Putamen (tissue), 1 donor: Measurements from ENCODE around the gene SNX8.

Experiments used
- DNase-seq: peaks from one replicate; pipeline ENCODE4 v3.0.0-alpha.2; 2016; ENCODE audit warnings: low spot score

The SNX8 gene

DNA sequence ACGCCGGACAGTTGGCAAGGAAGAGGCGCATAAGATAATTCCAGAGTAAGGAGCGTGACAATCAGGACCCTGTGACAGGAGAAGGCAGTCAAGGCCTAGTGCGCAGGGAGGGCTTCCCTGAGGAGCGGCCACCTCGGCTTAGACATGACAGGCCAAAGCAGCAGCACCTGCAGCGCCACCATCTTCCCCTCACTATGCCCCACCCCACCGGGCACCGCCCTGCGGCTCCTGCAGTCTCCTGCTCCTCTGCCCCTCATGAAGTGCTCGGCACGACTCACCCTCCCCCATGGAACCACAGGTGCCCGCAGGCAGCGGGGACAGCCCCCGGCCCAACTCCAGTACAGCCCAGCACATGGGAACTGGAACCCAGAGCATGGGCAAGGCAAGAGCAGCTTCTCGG lies 93.3 kb downstream of the SNX8 start:
- no peak for DNase-seq

DNA sequence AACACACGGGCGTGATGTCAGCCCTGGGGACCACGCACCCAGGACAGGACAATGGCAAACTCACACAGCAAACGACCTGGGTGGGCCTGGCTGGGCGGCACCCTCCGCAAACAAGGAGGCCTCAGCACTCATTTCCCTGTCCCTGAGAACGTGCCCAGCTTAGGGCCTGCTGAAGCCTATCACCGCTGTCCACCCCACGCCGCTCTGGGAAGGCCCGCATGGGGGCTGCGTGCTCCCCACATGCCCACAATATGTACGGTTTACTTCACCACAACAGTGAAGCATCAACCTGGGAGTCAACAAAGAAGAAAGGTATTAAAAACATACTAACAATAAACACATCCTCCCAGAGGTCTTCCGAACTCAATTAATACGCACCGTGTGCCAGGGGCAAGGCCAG lies 93.7 kb downstream of the SNX8 start:
- DNase-seq = no peak

DNA sequence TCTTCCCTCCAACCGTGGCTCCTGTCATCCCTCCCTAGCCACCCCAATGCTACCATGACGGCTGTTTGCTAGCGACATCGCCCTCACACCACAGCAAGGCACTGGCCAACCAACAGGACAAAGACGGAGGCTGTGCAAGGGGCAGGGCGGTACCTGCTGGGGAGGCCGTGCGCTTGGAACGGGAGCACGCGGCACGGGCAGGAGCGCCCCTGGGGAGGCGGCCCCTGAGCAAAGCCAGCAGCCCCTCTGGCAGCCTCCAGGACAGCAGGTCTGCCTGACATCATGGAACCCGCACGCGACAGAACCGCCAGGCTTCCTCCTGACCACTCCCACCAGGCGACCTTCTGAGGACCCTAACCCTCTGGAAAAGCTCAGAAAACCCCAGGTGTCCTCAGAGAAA lies 94.2 kb downstream of the SNX8 start:
- DNase-seq = no peak

DNA sequence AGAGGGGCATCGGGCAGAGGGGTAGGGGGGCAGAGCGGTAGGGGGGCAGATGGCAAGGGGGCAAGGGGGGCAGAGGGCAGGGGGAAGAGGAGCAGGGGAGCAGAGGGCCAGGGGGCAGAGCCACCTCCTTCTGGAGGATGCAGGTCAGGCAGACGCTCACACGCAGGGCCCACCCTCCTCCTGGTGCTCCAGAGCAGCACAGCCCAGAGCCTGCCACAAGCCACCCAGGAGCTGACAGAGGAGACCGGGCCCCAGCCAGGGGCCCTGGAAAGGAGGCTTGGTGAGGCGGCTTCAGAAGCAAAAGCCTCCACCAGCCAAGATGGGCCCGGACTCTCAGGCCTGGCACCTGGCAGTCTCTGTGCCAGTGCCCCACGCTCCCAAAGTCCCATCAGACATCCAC lies 94.6 kb downstream of the SNX8 start:
- DNase-seq = no peak

DNA sequence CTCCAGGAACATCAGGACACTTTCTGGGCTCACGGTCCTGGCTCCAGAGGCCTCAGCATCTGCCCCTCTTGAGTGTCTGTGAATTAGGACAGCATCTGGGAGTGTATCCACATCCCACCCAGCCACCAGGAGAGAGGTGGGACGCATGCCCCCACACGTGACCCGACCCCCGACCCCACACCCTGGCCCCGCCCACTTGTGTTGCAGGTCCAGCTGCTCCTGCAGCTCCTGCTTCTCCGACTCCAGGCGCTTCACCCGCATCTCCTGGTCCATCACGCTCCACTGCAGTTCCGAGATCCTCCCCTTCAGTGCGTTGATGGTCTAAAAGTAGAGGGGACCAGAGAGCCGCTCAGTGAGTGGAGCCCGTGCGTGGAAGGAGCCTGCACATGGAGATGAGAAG lies 95.1 kb downstream of the SNX8 start:
- DNase-seq = no peak

DNA sequence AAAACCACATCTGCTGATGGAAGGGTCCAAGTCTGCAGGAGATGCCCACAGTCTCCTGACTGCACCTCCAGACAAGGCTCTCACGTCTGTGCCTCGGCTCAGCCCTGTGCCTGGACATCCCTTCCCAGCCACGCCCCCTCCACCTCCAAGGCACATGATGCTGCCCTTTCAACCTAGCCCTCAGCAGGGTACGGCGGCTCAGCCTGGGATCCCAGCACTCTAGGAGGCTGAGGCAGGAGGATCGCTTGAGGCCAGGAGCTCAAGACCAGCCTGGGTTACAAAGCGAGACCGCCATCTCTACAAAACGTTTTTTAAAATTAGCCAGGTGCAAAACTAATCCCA lies 95.8 kb downstream of the SNX8 start:
- DNase-seq = no peak

DNA sequence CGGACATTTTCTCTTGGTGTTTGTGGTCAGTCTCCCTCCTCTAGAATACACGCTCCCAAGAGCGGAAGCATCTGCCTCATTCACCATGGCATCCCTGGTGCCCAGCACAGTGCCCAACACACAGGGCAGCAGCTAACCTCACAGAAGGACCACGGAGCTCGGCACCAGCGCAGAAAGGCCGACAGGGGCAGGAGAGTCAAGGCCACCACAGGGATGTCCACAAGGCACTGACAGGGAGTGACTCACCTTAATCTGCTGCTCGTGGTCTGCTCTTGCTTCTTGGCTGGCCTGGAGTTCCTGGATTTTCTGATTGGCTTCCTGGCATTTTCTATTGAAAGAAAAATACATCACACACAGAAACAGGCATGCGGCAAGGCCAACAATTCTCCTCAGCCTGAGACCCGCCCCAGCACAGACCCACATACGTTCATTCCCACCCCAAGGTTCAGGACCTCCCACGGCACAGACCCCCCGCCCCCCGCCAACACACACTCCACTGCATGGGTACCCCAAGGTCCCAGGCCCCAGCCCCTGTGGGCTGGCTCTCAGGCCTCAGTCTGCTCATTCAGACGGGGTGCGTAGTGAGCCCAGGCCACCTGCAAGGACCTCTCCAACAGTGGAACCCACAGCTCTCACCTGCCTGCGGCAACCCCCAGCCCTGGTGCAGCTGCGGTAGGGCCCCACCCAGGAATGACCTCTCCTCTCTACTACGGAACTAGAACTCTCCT lies 96.4 kb downstream of the SNX8 start:
- DNase-seq = no peak

DNA sequence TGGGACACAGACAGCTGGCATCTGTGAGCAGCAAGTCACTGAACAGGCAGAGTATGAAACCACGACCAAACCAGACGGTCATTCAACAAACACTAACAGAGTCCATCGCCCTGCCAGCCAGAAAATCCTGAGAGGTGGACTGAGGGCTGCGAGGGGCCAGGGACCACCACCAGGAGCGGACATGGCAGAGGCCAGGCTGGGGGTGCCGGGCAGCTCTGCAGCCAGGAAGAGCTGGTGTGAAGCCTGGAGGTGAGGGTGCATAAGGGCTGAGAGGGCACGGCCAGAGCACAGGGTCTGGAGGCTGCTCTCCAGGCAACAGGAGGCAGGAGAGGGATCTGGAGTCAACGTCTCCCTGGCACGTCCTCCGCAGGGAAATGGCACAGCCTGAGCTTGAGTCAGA lies 97.0 kb downstream of the SNX8 start:
- DNase-seq = no peak

DNA sequence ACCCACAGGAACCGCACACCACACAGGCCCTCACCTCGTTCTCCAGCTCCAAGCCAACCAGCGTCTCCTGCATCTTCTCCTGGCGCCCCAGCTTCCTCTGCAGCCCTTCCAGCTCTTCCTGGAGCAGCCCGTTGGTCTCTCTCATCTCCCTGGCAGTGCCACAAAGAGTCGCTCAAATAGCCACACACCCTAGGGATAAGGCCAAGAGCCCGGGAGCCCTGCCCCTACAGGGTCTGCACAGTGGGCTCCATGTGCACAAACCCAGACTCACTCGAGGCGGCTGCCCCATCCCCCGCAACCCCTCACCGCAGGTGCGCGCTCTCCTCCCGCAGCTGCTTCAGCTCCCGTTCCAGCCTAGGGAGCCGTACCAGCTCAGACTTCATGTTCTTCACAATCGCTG lies 98.4 kb downstream of the SNX8 start:
- no peak for DNase-seq

DNA sequence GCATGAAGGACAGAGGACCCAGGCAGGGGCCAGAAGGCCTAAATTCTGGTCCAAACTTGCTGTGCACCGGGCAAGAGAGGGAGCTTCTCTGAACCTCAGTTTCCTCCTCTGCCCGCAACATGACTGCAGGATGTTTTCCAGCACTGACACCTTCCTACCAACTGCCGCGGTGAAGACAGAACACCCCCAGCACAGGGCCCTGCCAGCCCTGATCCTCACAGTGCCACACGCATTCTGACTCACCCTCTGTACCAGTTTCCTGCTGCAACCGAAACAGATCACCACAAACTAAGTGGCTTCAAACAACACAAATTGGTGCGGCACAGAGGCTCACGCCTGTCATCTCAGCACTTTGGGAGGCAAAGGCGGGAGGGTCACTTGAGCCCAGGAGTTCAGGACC lies 99.6 kb downstream of the SNX8 start:
- no peak for DNase-seq

DNA sequence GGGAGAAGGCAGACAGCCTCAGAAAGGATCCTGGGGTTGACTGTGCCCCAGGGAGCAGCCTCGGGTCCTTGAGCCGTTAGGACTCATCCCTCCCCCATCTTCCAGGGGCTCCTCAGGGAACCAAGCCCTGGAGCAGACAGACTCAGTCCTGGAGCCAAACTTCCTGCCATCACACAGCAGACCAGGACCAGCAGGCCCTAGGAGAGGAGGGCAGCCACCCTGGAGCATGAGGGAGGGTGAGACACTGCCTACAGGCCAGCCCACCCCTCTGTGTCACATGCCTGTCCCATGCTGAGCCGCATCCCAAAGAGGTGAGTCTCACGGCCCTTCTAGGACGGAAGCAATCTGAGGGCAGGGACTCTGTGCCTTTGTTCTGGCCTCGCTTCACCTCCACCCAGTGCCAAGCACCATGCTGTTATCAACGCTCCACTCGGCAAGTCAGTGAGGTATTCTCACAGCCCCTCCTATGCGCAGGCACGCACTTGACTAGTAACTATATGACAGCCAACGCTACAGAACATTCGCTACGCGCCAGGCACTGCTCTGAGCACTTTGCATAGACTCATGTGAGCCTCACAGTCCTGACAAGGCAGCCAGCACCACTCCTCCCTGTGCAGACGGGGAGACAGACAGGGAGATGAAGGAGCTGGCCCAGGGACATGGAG lies 100.6 kb downstream of the SNX8 start:
- DNase-seq = no peak

DNA sequence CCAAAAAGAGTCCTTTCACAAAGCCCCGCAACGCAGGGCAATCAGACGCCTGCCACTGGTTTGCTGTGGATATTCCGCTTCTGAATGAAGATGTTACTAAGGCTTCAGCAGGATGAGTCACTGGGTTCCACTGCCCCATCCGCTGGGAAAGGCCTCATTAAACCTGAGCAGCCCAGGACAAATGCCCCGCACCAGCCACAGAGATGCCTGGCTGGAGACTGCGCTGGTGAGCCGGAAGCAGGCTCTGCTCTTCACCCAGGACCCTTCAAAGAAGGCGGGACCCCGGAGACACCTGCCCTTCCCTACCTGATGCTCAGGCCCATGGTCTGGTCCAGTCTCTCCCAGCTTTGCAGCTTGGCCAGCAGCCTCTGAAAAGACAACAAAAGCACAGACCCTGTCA lies 101.3 kb downstream of the SNX8 start:
- no peak for DNase-seq

DNA sequence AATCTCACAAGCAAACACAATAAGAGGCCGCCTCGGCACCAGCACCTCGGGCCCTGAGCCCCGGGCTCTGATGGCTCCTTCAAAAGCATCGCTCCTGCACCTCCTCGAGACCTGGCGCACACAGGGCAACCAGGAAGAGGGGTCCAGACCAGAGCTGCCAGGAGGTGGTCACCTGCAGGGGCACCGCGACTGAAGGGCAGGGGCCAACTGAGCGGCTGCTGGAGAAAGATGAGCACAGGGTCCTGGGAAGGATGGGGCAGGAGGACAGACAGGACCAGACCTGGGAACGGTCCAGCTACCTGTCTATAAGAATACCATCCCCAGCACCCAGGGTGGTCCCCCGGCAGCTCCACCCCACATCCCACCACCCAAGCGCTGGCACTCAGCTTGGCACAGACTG lies 102.3 kb downstream of the SNX8 start:
- no peak for DNase-seq

DNA sequence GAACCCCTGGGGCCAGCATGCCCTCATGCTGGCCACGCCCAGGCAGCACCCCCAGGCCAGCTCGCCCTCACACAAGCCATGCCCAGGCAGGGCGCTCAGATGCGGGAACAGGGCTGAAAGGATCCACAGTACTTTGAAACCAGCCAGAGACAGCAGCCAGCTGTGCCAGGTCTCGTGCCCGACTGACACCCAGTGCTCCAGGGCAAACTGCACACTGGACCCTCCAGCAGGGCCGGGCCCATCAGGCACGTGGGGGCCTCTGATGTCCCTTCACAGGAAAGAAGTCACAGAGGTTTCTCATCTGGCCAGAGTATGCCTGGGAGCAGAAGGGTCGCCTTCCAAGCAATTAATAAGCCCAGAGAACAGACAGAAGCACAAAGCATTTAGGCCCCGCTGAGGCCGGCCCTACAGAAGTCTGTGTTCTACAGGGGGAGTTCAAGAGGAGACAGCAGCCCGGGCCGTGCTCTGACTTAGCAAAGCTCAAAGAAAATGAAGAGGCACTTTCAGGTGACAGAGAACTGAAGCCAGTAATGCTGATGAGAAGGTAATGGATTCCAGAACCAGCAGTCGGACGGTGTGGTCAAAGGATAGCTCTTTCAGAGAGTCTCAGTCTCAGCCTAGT lies 102.9 kb downstream of the SNX8 start:
- no peak for DNase-seq

DNA sequence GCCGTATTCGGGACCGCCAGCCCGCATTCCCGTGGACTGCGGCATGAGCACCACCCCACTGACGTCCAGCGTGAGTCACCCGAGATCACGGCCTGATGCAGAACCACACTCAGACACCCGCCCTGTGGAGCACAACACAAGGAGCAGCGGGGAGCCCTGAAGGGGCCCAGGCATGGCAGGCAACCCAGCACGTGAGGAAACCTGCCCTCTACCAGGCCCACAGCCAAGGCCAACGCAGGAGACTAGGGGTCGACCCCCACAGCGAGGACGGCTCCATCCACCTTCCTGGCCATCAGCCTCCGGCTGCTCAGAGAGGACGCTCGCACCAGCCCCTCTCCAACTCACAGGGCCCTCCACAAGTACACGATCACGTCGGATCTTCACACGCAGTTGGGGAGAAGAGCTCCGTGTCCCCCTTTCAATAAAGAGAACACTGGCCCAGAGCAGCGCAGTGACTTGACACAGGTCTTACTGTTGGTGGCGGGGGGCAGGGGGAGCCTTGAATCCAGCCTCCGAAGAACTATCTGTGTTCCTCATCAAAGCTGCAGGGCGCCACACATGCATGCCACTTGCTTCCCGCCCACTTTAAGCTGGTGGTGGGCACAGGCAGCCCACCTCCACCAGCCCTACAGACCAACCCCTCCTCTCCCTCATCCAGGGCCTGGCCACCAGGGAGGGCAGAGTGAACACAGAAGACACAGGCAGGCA lies 103.5 kb downstream of the SNX8 start:
- no peak for DNase-seq

DNA sequence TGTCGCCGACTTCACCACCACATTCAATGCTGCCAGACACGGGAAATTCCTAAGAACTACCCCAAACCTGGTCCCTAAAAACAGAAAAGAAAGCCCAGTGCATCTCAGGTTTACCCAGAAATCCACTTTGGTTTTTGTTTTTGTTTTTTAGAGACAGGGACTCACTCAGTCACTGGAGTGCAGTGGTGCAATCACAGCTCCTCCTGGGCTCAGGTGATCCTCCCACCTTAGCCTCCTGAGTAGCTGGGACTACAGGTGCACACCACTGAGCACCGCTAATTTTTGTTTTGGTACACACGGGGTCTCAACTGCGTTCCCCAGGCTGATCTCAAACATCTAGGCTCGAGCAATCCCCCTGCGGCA lies 104.3 kb downstream of the SNX8 start:
- no peak for DNase-seq

DNA sequence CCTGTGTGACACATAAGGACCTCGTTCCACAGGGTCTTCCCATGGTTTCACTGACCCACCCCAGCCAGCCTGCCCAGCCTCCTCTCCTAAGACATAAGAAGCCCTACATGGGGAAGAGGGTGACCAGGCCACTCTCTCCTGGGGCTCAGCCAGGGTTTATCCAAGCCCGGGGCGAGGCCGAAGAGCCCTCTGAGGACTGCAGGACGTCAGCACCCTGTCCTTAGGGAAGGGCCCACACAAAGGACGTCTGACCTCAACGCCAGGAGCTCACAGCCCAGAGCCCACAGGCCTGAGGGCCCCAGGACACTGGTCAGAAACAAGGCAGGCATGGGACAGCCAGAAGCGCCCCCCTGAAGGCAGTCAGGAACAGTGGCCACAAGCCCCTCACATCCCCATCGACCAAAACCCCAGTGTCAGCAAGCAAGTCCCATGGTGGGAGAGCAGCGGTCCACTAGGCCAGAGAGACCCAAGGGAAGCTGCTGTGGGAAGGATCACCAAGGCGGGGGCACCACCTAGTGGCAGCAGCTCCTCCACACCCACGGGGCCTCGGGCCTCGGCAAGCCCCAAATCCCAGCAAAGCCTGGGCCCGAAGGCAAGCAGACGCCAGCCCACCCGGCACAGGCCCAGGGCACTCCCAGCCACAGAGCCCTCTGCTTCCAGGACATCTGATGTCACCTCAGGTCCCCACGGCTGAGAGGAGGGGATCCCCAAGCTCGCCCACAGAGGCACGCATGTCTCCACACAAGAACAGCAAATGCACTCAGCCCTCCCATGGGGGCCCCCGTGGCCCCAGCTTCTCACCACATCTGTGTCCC lies 104.9 kb downstream of the SNX8 start:
- peak; percentile 64 for DNase-seq

DNA sequence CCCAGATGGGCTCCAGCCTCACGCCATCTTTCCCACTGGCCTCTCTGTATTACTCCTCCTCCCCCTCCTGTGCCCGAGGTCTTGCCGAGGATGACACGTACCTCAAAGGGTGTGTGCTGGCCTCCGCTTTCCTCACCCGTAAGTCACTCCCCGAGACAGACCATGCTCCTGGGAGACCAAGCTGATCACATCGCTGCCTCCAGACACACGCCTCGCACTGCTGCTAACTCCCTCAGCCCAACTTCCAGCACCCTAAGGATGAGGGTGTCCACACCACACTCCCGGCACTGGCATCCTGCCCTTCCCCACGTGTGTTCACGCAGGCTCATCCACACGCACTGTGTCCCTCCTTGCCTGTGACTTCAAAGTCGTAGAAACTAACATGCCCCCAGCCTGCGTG lies 105.5 kb downstream of the SNX8 start:
- no peak for DNase-seq

DNA sequence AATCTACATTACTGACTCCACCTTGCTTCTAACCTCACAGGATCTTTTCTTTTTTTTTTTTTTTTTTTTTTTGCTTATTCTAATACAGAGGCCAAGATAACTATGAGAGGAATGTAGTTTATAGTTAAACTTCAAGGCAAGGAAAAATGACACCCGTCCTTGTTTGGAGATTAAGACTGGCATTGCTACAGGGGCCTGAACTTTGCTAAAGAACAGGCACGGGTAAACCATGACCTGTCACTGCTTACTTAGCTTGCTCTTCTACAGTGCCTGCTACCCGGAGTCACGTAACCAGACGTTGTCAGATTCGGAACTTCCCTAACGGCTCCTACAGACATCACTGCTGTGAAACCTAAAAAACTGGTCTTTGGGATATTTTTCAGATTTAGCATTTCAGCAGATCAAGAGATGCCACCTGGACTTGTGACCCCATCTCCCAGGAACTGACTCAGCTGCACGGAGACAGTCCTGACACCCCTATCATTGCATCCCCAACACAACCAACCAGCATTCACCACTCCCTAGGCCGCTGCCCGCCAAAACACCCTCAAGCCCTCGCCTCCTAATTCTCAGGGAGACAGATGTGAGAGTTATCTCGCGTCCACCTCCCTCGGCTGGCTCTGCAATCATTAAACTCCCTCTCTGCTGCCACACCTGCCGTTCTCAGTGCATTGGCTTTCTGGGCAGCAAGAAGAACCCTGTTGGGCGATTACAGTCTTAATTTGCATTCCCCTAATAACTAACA lies 109.0 kb downstream of the SNX8 start:
- no peak for DNase-seq

DNA sequence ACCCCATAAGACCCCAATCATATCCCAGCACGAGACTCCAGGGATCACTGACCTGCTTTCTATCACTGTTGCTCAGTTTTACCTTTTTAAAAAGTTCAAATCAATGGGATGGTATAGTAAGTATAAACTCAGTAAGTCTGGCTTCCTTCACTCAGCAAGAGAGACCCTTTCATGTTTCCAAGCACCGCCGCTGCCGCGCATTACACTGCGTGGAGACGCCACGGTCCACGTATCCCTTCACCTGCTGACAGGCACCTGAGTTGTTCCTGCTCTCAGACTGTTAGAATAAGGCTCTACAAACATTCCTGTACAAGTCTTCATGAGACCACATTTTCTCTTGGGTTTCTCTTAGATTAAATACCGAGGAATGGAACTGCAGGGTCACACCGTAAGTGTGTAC lies 109.8 kb downstream of the SNX8 start:
- no peak for DNase-seq

DNA sequence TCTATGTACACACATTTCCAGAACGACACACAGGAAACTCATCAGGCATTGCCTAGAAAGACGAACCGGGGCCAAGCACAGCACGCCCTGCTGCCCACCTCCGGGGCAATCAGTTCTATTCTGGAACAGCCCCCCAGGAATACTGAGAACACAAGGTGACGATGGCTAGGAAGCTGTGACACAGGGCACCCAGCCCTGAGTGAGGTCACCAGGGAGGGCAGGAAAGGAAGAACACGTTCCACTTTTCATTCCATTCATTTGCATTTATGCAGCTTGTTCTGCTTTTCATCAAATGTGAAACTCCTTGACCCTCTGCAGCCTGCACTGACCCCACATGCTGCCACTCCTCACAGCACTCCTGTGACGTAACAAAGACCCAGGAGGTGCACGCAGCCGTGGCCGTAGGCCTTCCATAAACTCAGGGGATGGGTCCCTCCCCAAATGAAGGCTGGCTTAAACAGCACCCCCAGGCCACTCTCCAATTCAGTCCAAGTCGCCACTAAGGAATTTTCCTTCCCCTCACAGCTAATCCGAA lies 110.4 kb downstream of the SNX8 start:
- DNase-seq = no peak
